Measurements from ENCODE around the gene HMGCS1.
"Not testable (repeated sequence)": the region's sequence is repeated elsewhere in the genome, so short reads cannot be mapped to it uniquely, and the experiment has no call there.

The HMGCS1 gene

DNA sequence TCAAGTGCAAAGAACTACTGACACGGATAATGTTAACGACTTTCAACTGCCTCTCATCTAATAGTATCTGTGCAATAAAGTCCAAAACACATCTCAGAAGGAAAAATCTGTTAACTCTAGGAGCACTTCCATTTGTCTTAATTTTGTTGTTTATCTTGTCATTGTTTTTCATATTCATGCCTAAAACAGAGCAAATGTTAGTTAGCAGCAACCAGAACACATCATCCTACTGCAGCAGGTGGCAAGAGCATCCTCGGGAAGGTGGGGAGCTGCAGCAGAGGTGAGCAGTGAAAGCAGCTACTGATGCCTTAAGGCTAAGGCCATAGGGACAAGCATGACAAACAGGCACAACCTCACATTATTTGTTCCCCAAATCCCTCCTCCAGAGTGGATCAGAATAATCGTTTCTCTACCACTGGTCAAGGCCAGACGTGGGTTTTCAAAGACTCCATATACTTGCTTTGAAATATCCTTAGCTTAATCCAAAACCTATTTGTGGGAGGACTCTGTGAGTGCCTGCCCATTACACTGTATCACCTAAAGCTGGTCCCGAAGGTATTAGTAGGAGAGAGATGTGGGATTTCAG lies 1.0 kb downstream of the HMGCS1 start:
- no peak for DNase-seq (ENCODE audit: low read depth)

DNA sequence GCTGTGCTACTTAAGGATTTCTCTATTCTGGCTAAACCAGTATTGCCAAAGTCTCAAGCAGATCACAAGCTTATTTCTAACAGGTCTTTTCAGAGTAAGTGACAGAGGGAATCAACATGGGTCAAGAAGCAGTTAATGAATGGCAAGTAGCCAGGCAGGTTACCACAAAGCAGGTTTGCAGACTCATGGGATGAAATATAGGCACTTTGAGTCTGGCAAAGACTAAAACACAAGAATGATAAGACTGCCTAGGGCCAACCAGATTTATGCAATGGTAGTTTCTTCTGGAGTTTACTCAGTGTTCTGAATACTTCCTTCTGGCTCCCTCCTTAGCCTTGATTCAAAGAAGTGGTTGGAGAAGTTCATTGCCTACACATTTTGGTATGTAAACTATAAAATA lies 3.6 kb downstream of the HMGCS1 start:
- DNase-seq (ENCODE audit: low read depth) = no peak

DNA sequence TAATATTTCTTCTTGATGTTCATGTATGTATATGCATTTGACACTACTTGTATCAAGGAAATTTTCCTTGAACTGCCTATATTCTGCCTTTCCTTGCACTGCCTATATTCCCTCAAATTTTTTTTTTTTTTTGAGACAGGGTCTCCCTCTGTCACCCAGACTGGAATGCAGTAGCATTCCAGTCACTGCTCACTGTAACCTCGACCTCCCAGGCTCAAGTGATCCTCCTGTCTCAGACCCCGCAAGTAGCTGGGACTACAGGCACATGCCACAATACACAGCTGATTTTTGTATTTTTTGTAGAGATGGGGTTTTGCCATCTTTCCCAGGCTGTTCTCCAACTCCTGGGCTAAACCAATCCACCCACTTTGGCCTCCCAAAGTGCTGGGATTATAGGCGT lies 4.1 kb downstream of the HMGCS1 start:
- no peak for DNase-seq (ENCODE audit: low read depth)

DNA sequence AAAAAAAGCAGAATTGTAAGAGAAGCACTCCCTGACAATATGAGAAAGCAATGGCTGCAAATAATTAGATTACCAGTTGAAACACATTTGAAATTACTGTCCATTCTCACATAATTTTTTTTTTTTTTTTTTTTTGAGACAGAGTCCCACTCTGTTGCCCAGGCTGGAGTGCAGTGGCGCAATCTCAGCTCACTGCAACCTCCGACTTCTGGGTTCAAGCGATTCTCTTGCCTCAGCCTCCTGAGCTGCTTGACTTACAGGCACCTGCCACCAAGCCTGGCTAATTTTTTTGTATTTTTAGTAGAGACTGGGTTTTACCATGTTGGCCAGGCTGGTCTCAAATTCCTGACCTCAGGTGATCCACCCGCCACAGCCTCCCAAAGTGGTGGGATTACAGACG lies 6.3 kb downstream of the HMGCS1 start:
- DNase-seq (ENCODE audit: low read depth) = not testable (repeated sequence)

DNA sequence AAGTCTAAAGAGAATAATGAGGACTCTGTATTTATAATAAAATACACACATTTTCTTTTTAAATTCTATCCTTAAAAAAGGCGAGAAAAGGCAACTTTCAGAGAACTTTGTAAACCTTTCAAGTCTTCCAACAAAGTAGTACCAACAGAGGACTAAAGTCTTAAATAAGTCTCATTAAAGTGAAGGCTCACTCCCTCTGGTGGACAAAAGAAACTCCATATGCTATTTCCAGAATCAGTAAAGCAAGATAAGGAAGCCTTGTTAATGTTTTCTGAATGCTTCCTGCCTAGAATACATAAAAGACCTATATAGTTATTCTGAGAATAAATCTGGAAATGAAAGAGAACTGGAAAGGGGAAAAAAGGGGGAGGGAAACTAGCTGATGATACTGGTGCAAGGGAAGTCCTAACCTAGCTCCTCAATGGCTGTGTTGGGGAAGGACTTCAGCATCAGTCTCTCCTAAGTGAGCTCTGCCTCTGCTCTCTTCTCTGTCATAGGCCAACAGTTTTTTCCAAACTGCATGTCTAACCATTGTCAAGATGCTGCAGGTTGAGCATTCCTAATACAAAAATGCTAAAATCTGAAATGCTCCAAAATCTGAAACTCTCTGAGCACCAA lies 7.2 kb downstream of the HMGCS1 start:
- no peak for DNase-seq (ENCODE audit: low read depth)

DNA sequence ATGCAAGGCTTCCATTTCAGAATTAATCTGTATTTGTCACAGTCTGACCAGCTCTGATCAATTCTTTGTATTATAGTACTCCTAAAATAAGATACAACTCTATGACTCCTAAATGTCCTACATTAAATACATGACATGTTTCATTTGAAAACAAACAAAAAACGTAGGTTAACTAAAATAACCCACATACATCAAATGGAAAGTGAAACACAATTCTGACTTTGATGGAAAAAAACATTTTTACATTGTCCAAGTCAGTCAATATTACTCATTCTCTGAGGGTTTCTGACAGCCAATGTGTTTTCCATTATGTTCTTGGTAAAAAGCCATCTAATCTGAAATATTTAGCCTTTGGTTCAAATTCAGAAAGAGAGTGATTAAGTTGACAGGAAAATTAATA lies 8.7 kb downstream of the HMGCS1 start:
- no peak for DNase-seq (ENCODE audit: low read depth)

DNA sequence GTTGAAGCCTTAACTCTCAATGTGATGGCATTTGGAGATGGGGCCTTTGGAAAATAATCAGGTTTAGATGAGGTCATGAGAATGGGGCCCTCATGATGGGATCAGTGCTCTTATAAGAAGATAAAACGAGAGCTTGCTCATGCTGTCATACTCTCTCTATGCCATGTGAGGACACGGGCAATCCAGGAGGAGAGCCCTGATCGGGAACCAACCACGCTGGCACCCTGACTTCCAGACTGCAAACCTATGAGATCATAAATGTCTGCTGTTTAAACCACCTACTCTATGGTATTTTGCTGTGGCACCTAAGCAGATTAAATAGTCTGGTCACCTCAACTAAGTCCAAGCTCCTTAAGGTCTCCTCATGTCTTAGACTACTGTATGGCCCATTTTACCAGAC lies 10.0 kb downstream of the HMGCS1 start:
- DNase-seq (ENCODE audit: low read depth) = no peak

DNA sequence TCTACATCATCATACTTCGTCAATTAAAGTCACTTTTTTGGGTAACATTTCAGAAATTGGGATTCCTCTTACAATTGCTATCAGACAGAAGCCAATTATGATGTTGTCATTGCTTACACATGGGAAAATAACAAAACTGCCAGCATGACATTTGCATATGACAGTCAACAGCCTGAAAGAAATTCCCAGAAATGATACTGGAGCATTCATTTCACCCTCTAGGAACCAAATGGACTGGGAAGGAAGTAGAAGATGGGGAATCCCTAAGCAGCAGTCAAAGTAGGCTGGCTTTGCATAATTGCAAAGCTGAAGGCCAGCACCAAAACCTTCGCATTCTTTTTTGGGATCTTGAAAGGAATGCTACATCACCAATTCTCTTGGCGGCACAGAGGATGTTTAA lies 10.7 kb downstream of the HMGCS1 start:
- DNase-seq (ENCODE audit: low read depth) = no peak

DNA sequence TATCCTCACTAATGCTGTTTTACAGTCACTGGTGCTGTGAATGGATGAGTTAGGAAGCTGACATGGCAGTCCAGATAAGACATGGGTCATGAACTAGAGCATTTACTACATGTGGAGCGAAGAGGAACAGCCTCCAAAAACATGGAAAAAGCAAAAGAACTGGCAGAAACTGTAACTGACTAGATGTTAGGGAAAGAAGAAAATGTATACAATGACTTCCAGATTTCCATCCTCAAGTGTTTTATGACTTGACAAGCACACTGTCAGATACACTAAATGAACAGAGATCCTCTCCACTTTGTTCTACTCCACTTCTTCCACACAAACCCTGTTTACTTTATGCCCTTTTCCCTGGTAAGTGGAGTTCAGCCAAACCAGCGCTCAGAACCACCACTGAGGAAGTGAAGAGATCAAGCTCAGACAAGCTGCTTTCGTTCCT lies 11.5 kb downstream of the HMGCS1 start:
- no peak for DNase-seq (ENCODE audit: low read depth)

DNA sequence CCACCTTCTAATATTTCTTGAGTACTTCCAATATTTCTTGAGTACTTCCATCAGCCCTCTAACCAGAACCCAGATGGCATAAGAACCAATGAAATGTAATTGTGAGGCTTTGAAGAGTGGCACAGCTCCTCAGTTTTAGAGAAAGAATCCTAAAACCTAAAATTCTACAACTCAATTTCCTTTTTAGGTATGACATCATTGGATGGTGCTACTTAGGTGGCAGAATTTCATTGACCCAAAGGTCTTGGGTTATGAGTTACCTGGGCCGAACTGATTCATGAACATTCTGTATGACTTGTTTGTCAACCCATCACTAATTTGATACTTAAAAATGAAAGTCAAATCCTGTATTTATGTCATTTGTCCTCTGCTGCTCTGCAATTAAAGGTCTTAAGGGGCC lies 13.1 kb downstream of the HMGCS1 start:
- DNase-seq (ENCODE audit: low read depth) = no peak

DNA sequence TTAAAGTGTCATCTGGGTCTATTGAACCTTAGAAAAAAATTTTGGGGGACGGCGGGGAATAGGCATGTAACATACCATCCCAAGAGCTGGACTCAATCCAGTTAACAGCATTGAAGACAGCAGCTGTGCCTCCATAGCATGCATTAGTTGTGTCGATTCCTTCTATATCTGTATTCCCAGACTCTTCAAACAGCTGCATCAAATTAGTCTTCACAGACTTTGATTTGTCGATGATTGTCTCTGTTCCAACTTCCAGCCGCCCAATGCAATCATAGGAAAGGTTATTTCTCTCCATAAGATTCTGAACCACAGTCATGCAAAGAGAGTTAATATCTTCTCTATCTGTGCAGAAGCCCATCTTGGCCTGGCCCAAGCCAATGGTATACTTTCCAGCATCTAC lies 14.8 kb downstream of the HMGCS1 start:
- no peak for DNase-seq (ENCODE audit: low read depth)

DNA sequence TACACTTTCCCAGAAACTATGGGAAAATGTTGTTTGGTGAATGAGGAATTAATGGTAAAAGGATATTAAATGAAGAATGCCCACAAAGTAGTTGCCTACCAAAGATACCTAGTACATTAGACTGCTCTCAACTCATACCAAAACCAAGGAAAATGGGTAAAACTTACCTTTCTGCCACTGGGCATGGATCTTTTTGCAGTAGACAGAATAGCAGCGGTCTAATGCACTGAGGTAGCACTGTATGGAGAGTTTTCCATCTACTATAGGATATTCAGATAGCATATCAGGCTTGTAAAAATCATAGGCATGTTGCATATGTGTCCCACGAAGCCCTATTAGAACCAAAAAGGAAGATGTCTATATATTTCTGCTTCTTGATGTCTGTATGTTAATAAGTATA lies 16.4 kb downstream of the HMGCS1 start:
- no peak for DNase-seq (ENCODE audit: low read depth)

DNA sequence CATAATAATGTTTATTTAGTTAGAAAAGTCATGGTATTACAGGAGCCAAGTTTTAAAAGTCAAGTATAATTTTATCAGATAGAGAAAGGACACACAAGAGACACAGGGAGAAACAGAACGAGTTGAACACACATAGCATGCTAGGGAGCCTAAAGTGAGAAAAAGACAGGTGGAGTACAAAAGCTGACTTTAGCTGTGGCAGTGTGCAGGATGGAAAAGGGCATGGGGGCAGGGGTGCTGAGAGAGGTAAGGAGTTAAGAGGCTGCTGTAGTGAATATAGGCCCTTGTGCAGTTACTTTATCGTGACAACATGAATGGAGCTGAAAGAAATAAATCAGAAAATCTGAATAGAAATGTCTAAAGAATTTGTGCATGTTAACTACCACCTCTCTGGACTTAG lies 18.0 kb downstream of the HMGCS1 start:
- no peak for DNase-seq (ENCODE audit: low read depth)

DNA sequence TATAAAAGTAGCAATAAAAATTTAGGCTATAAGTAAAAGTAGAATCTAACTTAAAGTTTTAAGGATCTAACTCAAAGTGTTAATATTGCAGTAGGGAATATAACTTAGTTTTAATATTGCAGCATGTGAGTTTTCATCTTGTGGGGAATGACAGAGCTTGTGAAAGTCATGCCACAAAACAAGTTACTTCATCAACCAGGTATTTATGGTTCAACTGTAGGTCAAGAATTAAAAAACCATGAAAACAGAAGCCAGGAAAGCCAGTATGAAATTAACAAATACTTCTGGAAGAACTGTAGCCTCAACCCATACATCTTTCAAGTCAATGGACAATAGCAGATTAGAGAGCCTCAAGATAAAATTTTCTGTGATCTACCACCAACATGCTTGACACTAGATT lies 19.0 kb downstream of the HMGCS1 start:
- DNase-seq (ENCODE audit: low read depth) = no peak

DNA sequence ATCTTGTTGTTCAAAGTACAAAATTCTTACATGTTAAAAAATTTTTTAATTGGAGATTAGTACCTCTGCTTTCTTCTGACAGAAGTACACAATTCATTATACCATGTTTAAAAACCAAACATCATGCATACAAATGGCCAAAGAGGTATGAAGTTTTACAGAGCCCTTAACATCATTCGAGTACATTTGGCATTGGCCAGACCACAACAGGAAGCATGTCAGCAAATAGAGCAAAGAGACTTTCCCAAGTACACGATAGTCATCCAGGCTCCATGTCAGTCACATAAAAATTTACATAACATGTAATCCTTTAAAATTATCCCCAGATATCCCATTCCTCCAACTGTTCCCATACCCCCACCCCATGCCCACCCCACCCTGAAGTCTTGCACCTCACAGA lies 22.5 kb downstream of the HMGCS1 start:
- DNase-seq (ENCODE audit: low read depth) = no peak

DNA sequence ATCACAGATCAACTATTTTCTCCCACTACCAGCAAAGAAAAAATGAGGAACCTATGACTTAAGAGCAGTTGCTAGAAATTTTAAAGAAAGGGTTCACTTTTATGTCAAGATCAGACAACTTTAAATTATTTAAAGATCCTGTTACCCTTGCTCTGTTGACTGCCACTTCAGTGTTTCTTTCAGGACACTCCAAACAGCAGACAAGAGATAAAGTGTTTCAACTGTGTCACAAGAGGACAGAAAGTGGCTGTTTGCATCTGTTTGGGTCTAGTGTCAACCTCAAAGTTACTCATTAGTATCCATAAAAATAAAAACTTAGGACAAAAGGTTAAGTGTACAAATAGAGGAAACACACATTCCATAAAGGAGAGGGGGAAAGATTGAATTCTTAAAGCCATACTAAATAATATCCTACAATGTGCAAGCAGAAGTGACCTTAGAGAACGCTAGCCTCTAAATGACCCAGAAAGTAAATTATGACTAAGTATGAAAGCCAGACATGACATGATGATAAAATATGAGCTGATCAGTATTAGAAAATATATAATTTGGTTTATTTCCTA lies 24.9 kb downstream of the HMGCS1 start:
- no peak for DNase-seq (ENCODE audit: low read depth)

DNA sequence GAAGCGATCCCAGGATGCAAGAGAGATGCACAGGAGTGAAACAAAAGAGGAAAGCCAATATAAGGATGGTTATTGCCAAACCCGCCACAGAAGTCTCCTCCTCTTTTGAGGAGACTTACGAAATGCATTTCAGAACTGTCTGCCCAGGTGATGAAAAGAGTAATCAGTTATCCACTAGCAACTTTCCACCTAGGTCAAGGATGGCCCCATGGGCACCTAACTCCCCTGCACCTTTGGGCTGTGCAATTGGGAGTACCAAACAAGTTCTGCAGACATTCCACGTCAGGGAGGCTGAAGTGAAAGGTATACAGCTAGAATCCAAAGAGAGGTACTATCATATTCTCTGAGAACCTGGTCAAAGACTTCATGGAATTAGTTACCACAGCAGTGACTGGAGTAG lies 25.7 kb downstream of the HMGCS1 start:
- no peak for DNase-seq (ENCODE audit: low read depth)

DNA sequence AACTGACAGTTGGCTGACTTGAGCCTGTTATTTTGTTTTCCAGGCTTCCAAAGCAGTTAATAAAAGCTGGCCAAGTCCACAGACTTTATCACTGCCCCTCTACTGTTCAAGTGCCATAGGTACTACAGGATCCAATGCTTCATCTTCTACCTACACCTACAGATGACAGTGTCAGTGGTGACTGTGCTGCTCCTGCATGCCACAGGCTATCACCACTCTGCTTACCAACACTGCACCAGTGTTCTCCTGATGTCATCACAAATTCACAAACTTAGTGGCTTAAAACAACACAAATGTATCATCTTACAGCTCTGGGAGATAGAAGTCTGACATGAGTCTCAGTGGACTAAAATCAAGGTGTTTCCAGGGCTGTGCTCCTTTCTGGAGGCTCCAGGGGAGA lies 26.6 kb downstream of the HMGCS1 start:
- no peak for DNase-seq (ENCODE audit: low read depth)

DNA sequence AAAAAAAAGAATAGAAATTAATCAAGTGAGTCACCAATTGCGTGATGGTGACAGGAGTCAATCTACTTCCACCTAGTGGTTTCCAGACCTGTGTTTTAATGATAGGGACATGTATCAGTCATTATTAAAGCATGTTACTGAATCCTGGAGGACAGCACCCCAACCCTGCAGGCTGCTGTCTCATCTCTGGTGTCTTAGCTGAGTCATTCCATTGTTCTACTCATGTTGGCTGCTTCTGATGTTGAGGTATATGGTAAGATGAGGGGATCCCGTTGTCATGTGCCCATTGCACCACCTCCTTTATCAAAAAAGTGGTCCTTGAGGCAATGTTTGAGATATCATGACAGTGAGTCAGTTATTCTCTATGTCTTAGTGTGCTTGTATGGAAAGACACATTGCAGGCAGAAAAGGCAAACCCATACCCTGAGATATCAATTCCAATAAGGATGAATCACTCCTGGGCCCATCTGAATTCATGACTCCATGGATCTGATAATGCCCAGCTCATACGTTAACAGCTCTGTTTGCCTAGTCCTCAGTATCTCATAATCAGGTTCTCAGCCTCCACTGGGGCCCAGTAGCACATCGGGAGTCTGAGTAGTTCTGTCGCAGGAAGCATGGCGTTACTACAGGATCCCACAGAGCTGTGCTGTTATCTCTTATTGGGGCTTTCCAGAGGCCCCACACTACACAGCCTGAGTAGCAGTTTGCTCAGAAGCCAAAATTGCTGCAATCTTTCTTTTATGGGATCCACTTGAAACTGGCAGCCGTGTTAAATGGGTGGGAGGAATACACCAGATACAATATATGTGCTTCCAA lies 31.2 kb downstream of the HMGCS1 start:
- DNase-seq (ENCODE audit: low read depth) = no peak

DNA sequence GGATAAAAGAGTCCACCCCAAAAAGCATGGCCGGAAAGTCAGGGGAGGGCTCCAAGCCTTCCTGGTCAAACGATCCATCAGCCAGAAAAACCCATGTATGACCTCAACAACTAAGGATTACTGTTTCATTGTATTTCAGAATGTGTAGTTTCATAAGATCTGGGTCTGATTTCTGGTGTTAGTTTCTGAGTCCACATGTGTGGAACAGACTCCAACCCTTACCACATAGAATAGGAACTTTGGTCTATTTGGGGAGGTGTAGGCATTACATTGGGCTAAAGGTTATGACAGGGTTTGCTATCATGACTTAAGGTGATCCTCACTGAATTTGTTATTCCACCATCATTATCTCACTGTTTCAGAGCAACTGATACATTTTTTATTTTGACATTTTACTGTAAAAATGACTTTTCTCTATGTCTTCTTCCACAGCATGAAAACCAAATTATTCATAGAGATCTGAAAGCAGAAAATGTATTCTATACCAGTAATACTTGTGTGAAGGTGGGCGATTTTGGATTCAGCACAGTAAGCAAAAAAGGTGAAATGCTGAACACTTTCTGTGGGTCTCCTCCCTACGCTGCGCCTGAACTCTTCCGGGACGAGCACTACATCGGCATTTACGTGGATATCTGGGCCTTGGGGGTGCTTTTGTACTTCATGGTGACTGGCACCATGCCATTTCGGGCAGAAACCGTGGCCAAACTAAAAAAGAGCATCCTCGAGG lies 33.5 kb downstream of the HMGCS1 start:
- no peak for DNase-seq (ENCODE audit: low read depth)

DNA sequence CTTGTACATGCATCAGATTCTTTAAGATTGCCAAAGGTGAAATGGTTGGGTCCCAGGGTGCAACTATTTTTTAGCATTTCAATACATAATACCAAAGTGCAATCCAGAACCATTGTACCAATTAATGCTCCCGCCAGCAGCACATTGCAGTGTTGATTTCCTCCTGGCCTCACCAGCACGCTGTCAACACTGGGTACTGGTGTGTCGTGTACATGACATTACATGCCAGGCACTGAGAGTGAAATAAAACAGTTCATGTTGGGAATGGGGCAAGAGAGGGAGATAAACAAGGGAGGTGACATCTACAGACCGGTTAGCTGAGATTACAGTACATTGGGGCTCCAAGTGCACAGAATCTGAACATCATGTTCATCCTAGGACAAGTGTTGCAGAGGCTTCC lies 37.8 kb downstream of the HMGCS1 start:
- DNase-seq (ENCODE audit: low read depth) = no peak

DNA sequence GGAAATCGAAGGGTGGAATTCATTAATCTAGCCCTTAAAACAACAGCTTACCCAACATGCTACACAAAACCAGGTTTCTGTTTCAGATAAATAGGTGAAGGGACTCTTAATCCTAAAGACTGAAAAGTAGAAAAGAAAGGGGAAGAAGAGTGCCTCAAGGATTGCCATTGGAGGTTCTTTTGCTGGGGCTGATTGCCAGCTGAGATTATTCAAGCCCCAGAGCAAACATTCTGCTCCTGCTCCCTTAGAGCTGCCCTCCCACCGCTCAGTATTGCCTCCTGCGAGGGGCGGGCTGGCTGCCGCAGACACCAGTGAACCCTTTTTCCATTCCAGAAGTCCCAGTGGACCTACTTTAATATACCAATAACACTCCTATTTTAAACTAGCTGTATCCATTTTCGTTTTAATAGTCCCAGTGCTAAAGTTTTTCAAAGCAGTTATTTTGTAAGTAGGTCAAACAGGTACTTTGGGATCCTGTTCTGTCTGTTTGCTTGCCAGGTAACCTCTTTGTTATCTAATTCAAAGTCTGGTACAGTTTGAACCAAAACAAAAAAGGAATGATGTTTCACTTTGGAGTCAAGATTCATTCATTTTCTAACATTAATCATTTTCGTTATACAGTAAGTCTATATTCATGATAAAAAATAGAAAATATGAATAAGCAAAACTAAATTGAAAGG lies 38.6 kb downstream of the HMGCS1 start:
- no peak for DNase-seq (ENCODE audit: low read depth)
